Chondrocyte (in vitro differentiated cells): ENCODE measurements around the gene MFSD2A. TPM values are rescaled to one million over a fixed set of nuclear protein-coding genes. Genes with fewer than 3 reads are reported as not detected.
"Not testable (repeated sequence)": the region's sequence is repeated elsewhere in the genome, so short reads cannot be mapped to it uniquely, and the experiment has no call there.

Experiments used
- DNase-seq: peaks from one replicate; pipeline ENCODE4 v3.0.0; 2021; ENCODE audit warnings: mixed read lengths, low spot score
- H3K27ac Mint-ChIP-seq: one replicate; pipeline ENCODE4 v1.8.0; 2021; ENCODE audit warnings: mild to moderate bottlenecking, moderate library complexity, mixed read lengths; ENCODE audit not compliant: unreplicated experiment
- H3K27me3 Mint-ChIP-seq: 2 replicates; pipeline ENCODE4 v1.8.0; 2021; ENCODE audit warnings: low read depth, mixed read lengths
- H3K36me3 Mint-ChIP-seq: 2 replicates; pipeline ENCODE4 v1.8.0; 2021; ENCODE audit warnings: low read depth, mixed read lengths
- H3K4me1 Mint-ChIP-seq: 2 replicates; pipeline ENCODE4 v1.8.0; 2021; ENCODE audit warnings: low read depth, mild to moderate bottlenecking, mixed read lengths
- H3K4me3 Mint-ChIP-seq: one replicate; pipeline ENCODE4 v1.8.0; 2021; ENCODE audit warnings: mild to moderate bottlenecking, moderate library complexity, mixed read lengths; ENCODE audit not compliant: unreplicated experiment
- H3K9me3 Mint-ChIP-seq: 2 replicates; pipeline ENCODE4 v1.8.0; 2021; ENCODE audit warnings: low read depth, mixed read lengths
- total RNA-seq: library from RNA; stranded (reverse); gene quantifications from 3 replicates; pipeline ENCODE4 v1.2.1, GENCODE V29; 2021
- TF ChIP-seq, protein P1 (sequence below): fragments of 200-600 bp; sonication (generic); IDR thresholded peaks from 2 replicates; pipeline ENCODE4 v1.5.0; 2021; ENCODE audit warnings: antibody characterized with exemption, mild to moderate bottlenecking, moderate library complexity

The MFSD2A gene
- total RNA-seq, 1 donor from 2014 or later = 1.4 TPM

DNA sequence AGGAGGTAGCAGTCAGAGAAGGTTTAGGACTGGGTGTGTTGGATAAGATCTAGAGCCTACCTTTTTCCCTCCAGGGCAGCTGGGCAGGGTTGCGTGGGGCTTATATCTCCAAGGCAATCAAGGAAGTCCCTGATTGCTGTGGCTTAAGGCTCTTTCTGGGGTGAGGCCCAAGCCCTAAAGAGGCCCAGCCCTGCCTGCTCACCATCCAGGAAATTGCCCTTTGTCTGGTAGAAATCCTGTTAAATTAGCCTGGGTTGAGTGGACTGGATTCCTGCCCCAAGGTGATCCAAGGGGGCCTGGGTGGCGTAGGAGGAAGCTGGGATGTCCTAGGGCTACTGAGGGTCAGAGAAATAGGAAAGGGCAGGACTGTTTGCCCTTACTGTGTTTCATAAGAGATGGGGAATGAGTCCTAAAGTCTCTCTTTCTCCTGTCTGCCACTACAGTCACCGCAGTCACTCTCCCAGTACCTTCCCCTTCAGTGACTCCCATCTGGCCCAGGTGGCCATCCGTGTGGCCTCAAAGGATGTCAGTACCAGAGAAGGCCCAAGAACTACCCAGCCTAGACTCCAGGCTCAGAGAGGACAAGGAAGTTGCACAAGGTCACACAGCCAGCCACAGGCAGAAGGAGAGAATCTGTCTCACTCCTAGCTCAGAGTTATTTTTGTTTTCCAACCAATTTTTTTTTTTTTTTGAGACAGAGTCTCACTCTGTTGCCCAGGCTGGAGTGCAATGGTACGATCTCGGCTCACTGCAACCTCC lies 25.8 kb downstream of the MFSD2A start:
- no peaks in the 10 kb centered on the region for H3K9me3 Mint-ChIP-seq
- H3K36me3 Mint-ChIP-seq = no peaks in the 10 kb centered on the region
- TF ChIP-seq, protein P1, sequence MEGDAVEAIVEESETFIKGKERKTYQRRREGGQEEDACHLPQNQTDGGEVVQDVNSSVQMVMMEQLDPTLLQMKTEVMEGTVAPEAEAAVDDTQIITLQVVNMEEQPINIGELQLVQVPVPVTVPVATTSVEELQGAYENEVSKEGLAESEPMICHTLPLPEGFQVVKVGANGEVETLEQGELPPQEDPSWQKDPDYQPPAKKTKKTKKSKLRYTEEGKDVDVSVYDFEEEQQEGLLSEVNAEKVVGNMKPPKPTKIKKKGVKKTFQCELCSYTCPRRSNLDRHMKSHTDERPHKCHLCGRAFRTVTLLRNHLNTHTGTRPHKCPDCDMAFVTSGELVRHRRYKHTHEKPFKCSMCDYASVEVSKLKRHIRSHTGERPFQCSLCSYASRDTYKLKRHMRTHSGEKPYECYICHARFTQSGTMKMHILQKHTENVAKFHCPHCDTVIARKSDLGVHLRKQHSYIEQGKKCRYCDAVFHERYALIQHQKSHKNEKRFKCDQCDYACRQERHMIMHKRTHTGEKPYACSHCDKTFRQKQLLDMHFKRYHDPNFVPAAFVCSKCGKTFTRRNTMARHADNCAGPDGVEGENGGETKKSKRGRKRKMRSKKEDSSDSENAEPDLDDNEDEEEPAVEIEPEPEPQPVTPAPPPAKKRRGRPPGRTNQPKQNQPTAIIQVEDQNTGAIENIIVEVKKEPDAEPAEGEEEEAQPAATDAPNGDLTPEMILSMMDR = no peak
- peaks cover 10% of the 10 kb centered on the region for H3K4me1 Mint-ChIP-seq
- H3K4me3 Mint-ChIP-seq = no peak overlapping the region
- H3K27me3 Mint-ChIP-seq = no peaks in the 10 kb centered on the region
- no peak overlapping the region for H3K27ac Mint-ChIP-seq
- DNase-seq = no peak

DNA sequence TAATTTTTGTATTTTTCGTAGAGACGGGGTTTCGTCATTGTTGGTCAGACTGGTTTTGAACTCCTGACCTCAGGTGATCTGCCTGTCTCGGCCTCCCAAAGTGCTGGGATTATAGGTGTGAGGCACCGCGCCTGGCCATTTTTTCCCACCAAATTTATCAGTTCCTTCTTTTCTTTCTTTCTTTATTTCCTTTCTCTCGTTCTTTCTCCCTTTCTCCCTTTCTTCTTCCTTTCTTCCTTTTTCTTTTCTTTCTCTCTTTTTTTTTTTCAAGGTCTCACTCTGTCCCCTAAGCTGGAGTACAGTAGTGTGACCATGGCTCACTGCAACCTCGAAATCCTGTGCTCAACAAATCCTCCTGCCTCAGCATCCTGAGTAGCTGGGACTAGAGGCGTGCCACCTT lies 26.4 kb downstream of the MFSD2A start:
- Mint-ChIP-seq H3K36me3 (no peaks in the 10 kb centered on the region), H3K27me3 (no peaks in the 10 kb centered on the region), H3K9me3 (no peaks in the 10 kb centered on the region), H3K27ac (no peak overlapping the region), H3K4me1 (peaks cover 10% of the 10 kb centered on the region), H3K4me3 (no peak overlapping the region)
- no peak for DNase-seq
- TF ChIP-seq, protein P1 = no peak

DNA sequence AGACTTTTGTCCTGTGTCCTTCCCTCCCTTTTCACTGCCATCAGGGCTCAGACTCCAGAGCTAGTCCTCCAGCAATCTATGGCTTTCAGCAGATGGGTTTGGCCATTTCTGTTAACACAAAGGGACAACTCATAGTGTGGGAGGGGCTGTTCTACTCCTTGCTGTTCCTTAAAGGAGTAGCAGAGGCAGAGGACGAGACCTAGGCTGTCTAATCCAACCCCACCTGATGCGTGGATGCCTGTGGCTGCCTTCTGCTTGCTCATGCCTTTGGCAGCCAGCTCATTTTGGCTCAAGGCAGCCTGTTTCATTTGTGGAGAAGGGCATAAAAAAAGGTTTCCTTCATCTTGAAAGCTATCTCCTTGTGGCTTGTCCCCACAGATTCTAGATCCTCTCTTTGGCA lies 27.0 kb downstream of the MFSD2A start:
- H3K36me3 Mint-ChIP-seq = no peaks in the 10 kb centered on the region
- peaks cover 6% of the 10 kb centered on the region for H3K4me1 Mint-ChIP-seq
- H3K27me3 Mint-ChIP-seq = no peaks in the 10 kb centered on the region
- H3K4me3 Mint-ChIP-seq = no peak overlapping the region
- no peak overlapping the region for H3K27ac Mint-ChIP-seq
- DNase-seq = no peak
- TF ChIP-seq, protein P1 = no peak
- no peaks in the 10 kb centered on the region for H3K9me3 Mint-ChIP-seq

DNA sequence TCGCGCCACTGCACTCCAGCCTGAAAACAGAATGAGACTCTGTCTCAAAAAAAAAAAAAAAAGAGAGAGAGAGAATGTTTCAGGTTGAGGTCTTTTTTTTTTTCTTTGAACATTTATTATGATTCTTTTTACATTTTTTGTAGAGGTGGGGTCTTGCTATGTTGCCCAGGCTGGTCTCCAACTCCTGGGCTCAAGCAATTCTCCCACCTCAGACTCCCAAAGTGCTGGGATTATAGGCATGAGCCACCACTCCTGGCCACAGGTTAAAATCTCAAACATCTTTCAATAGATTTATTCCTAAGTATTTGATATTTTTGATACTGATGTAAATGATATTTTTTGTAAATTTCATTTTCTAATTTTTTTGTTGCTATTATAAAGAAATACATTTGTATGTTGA lies 29.5 kb downstream of the MFSD2A start:
- not testable (repeated sequence) for H3K4me1 Mint-ChIP-seq, H3K36me3 Mint-ChIP-seq, H3K27ac Mint-ChIP-seq, DNase-seq, H3K4me3 Mint-ChIP-seq, H3K9me3 Mint-ChIP-seq, H3K27me3 Mint-ChIP-seq

DNA sequence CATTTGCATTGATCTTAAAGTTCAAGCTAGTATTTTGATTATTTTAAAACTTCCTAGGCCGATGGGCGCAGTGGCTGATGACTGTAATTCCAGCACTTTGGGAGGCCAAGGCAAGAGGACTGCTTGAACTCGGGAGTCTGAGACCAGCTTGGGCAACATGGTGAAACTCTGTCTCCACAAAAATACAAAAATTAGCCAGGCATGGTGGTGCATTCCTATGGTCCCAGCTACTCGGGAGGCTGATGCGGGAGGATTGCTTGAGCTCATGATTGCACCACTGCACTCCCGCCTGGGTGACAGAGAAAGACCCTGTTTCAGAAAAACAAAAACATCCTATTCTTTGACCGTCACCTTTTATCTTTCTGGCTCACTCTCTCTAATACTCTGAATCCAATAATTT lies 30.0 kb downstream of the MFSD2A start:
- Mint-ChIP-seq H3K27me3 (no peaks in the 10 kb centered on the region), H3K27ac (no peak overlapping the region), H3K4me1 (peaks cover 6% of the 10 kb centered on the region), H3K9me3 (no peaks in the 10 kb centered on the region), H3K4me3 (no peak overlapping the region), H3K36me3 (no peaks in the 10 kb centered on the region)
- no peak for DNase-seq
- TF ChIP-seq, protein P1 = no peak

DNA sequence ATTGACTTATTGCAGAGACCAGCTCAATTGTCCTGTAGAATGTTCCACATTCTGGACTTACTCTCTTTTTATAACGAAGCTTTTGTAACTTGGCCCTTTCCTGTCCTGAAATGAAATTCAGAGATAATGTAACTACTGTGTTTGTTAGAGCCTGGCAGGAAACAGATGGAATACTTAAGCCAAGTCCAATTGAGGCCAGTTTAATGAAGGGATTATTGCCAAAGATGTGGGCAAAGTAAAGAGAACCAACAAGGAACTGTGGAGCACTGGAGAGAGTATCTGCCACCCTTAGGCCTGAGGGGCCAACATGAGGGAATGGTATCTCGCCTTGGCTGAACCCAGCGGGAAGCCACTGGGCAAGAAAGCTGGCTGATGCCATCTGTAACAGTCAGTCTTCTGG lies 32.9 kb downstream of the MFSD2A start:
- H3K36me3 Mint-ChIP-seq = no peaks in the 10 kb centered on the region
- no peak for DNase-seq
- no peak overlapping the region for H3K27ac Mint-ChIP-seq
- no peaks in the 10 kb centered on the region for H3K4me1 Mint-ChIP-seq
- H3K9me3 Mint-ChIP-seq = no peaks in the 10 kb centered on the region
- H3K27me3 Mint-ChIP-seq = no peaks in the 10 kb centered on the region
- H3K4me3 Mint-ChIP-seq = no peak overlapping the region
- TF ChIP-seq, protein P1 = no peak
